ENCODE results near the gene NEK1. TPM values are rescaled to one million over a fixed set of nuclear protein-coding genes. Genes with fewer than 3 reads are reported as not detected.

NEK1 gene
- total RNA-seq, 2 donors from 2014 or later: 6.9 to 7.4 TPM

- Histone ChIP-seq H3K27me3 (no peaks in the 10 kb centered on the region), H3K36me3 (no peaks in the 10 kb centered on the region), H3K27ac (no peak overlapping the region), H3K9me3 (no peaks in the 10 kb centered on the region), H3K4me3 (no peak overlapping the region), H3K4me1 (no peaks in the 10 kb centered on the region), H3K9ac (ENCODE audit: low read depth in 2 of 2, low read length in 2 of 2) (no peak overlapping the region)
- DNase-seq: no peak
- TF ChIP-seq, protein P1, sequence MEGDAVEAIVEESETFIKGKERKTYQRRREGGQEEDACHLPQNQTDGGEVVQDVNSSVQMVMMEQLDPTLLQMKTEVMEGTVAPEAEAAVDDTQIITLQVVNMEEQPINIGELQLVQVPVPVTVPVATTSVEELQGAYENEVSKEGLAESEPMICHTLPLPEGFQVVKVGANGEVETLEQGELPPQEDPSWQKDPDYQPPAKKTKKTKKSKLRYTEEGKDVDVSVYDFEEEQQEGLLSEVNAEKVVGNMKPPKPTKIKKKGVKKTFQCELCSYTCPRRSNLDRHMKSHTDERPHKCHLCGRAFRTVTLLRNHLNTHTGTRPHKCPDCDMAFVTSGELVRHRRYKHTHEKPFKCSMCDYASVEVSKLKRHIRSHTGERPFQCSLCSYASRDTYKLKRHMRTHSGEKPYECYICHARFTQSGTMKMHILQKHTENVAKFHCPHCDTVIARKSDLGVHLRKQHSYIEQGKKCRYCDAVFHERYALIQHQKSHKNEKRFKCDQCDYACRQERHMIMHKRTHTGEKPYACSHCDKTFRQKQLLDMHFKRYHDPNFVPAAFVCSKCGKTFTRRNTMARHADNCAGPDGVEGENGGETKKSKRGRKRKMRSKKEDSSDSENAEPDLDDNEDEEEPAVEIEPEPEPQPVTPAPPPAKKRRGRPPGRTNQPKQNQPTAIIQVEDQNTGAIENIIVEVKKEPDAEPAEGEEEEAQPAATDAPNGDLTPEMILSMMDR (IDR thresholded peaks at IDR 0.05): no peak
- intact Hi-C loops (cut with DNase I): no loop called here
Measured at GRCh38 chr4:169400832-169401231, 211.6 kb downstream of the NEK1 start.

GRCh38 chr4:169399976-169400767 is 212.2 kb downstream of the NEK1 start:
- intact Hi-C loops (cut with DNase I): no loop called here

DNA sequence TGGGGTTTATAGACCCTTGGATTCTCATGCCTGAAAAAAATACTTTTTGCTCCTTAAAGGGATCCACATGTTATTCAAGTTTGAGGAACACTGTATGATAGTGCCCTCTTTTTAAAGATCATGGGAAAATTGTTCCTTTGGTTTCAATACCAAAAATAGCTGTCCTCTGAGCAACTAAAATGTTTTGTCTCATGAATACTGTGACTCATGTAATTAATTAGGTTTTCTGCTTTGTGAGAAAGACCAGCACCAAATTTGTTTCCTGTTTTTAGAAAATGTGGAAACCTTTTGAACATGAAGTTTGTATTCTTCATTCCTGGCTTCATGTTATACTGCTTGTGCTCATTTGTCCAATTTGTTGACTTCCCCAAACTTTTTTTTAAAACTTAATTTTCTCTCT is 214.1 kb downstream of the NEK1 start:
- TF ChIP-seq, protein P1 (IDR thresholded peaks at IDR 0.05): no peak
- intact Hi-C loops (cut with DNase I): no loop called here
- Histone ChIP-seq H3K27me3 (no peaks in the 10 kb centered on the region), H3K4me3 (no peak overlapping the region), H3K27ac (no peak overlapping the region), H3K4me1 (no peaks in the 10 kb centered on the region), H3K36me3 (no peaks in the 10 kb centered on the region), H3K9me3 (no peaks in the 10 kb centered on the region), H3K9ac (ENCODE audit: low read depth in 2 of 2, low read length in 2 of 2) (no peak overlapping the region)
- no peak for DNase-seq

More at GRCh38 chr4:169399976-169400767, 212.2 kb downstream of the NEK1 start:
- no peaks in the 10 kb centered on the region for H3K9me3 ChIP-seq
- no peaks in the 10 kb centered on the region for H3K4me1 ChIP-seq
- no peak overlapping the region for H3K4me3 ChIP-seq
- H3K36me3 ChIP-seq: no peaks in the 10 kb centered on the region
- H3K27me3 ChIP-seq: no peaks in the 10 kb centered on the region
- no peak for DNase-seq
- TF ChIP-seq, protein P1 (IDR thresholded peaks at IDR 0.05): no peak
- H3K27ac ChIP-seq: no peak overlapping the region
- no peak overlapping the region for H3K9ac ChIP-seq (ENCODE audit: low read depth in 2 of 2, low read length in 2 of 2)

GRCh38 chr4:169397762-169398161 is 214.6 kb downstream of the NEK1 start:
- no peaks in the 10 kb centered on the region for H3K9me3 ChIP-seq
- no peaks in the 10 kb centered on the region for H3K27me3 ChIP-seq
- H3K27ac ChIP-seq: no peak overlapping the region
- TF ChIP-seq, protein P1 (IDR thresholded peaks at IDR 0.05): no peak
- no peaks in the 10 kb centered on the region for H3K4me1 ChIP-seq
- no peak overlapping the region for H3K9ac ChIP-seq (ENCODE audit: low read depth in 2 of 2, low read length in 2 of 2)
- intact Hi-C loops (cut with DNase I): no loop called here
- no peak for DNase-seq
- no peak overlapping the region for H3K4me3 ChIP-seq
- no peaks in the 10 kb centered on the region for H3K36me3 ChIP-seq

- Histone ChIP-seq H3K36me3 (no peaks in the 10 kb centered on the region), H3K27ac (no peak overlapping the region), H3K4me1 (no peaks in the 10 kb centered on the region), H3K27me3 (no peaks in the 10 kb centered on the region), H3K4me3 (no peak overlapping the region), H3K9ac (ENCODE audit: low read depth in 2 of 2, low read length in 2 of 2) (no peak overlapping the region), H3K9me3 (no peaks in the 10 kb centered on the region)
- TF ChIP-seq, protein P1 (IDR thresholded peaks at IDR 0.05): no peak
- intact Hi-C loops (cut with DNase I): no loop called here
- no peak for DNase-seq
Measured at GRCh38 chr4:169385376-169385775, 227.0 kb downstream of the NEK1 start.
